GM18951 (cell line): Measurements from ENCODE around the gene PBX2.
"Not testable (repeated sequence)": the region's sequence is repeated elsewhere in the genome, so short reads cannot be mapped to it uniquely, and the experiment has no call there.

Source experiments
- POLR2A ChIP-seq: IDR thresholded peaks from 4 replicates; pipeline ENCODE4 v1.6.1; 2011; ENCODE audit warnings: mild to moderate bottlenecking; ENCODE audit not compliant: insufficient read length, insufficient read depth; ENCODE audit errors: extremely low read depth
- in situ Hi-C: fragments of 300-500 bp; cut with MboI; formaldehyde crosslinking; loops from one replicate; pipeline ENCODE4 v1.12.0; 2022; ENCODE audit warnings: low sequenced_read_pairs, mixed read lengths, inconsistent platforms; ENCODE audit not compliant: unreplicated experiment

The PBX2 gene

DNA sequence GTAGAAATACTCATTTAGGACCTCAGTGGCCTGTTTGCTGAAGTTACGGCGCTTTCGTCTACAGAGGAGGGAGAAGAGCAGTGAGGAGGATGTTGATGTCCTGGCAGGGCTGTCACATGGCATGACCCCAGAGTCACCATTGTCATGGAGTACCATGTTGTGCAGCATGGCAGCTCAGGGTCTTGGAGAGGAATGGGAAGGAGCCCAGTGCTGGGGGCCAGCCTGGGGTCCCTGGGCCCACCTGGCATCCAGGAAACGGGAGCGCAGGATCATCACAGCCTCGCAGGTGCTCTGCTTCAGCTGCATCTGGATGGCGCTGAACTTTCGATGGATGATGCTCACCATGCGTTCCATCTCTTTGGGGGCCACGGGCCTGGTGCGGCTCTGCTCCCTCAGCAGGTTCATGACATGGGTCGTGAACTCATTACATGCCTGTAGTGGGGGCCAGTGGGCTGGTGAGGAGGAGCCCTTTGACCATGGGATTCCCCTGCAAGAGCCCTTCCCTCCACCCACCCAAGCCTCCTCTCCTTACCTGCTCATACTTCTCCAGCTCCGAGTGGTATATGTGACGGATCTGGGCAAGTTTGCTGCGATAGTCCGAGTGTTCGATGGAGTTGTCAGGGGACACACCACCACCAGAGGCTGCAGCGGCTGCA lies 2.1 kb downstream of the PBX2 start:
- in situ Hi-C loops, result not testable (repeated sequence)

DNA sequence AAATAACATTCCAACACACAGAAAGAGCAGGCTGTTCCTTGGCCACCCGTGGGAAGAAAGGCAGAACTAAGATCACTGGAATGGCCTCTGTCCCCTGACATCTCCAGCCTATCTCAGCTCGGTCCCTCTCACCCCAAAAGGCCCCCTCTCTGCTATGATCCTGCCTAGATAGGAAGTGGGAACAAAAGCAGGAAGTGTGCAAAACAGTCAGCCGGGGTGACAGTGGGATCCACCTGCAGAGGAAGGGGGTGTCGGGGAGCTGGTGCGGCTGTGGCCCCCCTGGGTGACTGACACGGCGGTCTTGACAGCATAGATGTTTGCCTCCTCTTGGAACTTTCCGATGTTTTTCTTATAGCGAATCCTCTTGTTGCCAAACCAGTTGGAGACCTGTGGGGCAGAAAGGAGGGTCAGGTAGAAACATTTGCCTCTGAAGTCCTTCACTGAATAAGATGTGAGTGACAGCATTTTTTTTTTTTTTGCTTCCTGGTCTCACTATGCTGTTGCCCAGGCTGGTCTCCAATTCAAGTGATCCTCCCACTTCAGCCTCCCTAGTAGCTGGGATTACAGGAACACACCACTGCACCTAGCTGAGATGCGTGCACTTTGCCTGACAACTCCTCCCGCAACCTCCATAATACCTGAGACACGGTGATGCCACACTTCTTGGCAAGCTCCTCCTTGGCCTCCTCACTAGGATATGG lies 2.8 kb downstream of the PBX2 start:
- in situ Hi-C loops, result no loop called here
- TF ChIP-seq POLR2A, result no peak

More for the DNA sequence above, 2.1 kb downstream of the PBX2 start:
- TF ChIP-seq POLR2A, result peak; percentile 26

DNA sequence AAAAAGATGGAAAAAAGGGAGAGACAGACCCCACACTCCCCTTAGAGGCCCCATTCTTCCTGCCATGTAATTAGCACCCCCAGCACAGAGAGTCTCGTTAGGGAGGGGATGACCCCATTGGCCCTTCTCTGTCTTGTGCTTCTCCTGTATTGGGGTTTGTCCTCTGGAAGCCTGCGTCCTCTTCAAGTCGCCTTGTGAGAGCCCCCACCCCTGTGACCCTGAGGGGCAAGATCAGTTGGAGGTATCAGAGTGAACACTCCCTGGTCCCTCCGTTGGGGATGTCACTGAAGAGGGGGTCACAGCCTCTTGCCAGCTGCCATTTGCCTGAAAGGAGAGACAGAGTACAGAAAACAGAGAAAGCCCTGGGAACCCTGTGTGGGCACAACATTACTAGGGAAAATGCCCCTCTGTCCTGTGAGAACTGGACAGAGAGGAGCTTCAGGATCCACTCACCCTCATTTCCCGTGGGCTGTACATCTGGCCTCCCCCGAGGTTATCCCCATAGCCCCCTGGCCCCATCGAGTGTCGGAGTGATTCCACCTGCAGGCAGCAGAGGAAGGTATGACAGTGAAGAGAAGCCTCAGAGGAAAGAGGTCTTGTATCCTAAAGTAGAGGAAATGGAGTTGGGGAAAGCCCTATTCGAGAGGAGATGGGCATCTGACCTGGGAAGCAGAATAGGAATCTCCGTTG lies 3.7 kb downstream of the PBX2 start:
- in situ Hi-C loops, result not testable (repeated sequence)

DNA sequence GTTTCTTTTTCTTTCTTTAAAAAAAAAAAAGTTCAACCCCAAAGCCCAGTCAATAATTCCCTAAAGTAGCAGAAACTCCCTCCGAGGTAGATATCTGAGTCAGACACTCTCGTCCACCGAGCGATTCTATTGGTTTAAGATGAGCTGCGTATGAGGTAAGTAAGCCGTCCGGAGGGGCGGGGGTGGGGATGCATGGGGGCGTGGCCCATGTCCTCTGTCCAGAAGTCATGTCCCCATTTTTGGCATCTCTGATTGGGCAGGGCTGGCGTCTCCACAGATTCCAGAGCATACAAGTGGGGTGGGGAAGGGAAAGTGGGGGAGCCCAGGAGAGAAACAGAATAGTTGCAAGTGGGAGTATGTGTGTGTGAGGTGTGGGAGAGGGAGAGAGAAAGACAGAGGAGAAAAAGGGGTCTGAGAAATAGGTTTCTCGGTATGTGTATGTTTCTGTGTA lies 4.3 kb downstream of the PBX2 start:
- in situ Hi-C loops, result not testable (repeated sequence)

DNA sequence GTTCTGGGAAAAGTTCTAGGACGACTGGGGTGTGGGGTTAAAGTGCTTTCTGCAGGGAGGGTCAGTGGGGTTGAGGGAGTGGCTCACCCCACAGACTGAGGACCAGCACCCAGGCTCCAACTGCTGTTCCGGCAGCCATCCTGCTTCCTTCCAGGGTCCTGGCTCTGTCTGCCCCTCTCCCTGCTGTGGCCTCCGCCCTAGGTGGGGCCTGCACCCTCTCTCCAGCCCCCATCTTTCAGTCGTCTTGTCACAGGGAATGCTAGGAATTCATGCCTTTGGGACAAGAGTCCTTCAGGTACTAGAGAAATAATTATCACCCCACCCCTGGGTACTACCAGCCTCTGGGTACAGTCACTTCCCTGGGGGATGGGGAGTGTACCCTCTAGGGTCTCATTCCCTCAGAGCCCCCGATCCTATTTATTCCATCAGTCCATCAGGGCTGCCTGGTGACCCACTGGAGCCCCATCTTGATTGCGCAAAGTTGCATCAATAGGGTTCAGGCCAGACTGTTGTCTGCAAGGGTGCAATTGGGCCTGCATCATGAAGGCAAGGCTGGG lies 5.8 kb downstream of the PBX2 start, which contains the start of gene AGER:
Gene AGER (minus strand): TSS at position 170 of the 557 bp plus-strand sequence. CDS start 31 bp downstream, at position 139.
- TF ChIP-seq POLR2A, result no peak
- in situ Hi-C loops, result no loop called here

DNA sequence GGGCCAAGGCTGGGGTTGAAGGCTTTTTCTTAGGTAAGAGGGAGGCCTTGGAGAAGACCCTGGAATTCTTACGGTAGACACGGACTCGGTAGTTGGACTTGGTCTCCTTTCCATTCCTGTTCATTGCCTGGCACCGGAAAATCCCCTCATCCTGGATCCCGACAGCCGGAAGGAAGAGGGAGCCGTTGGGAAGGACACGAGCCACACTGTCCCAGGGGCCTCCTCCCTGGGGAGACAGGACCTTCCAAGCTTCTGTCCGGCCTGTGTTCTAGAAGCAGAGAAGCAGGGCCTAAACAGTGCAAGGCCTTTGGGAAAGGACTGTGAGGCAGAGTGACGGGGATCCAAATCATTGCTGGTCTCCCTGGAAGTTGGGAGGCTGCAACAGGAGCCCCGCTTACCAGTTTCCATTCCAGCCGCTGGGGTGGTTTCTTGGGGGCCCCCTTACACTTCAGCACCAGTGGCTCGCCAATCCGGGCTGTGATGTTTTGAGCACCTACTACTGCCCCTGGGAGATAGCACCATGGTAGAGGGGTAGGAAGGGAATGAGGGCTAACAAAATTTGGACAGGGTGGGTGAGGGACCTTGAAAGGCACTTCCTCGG lies 6.4 kb downstream of the PBX2 start:
- TF ChIP-seq POLR2A, result no peak
- in situ Hi-C loops, result no loop called here

DNA sequence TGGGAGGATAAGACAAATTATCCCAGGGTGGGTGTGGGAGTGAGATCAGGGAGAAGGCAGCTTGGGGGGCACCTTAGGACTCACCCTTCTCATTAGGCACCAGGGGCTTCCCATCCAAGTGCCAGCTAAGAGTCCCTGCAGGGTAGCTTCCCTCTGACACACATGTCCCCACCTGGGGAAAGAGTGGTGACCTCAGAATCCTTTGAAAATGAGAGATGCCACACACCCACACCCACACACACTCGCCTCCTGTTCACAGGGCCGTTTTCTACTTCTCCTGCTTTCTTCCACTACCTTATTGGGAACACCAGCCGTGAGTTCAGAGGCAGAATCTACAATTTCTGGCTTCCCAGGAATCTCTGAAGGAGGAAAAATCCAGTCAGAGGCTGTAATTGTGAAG lies 7.0 kb downstream of the PBX2 start:
- no peak for TF ChIP-seq POLR2A
- in situ Hi-C loops, result no loop called here

DNA sequence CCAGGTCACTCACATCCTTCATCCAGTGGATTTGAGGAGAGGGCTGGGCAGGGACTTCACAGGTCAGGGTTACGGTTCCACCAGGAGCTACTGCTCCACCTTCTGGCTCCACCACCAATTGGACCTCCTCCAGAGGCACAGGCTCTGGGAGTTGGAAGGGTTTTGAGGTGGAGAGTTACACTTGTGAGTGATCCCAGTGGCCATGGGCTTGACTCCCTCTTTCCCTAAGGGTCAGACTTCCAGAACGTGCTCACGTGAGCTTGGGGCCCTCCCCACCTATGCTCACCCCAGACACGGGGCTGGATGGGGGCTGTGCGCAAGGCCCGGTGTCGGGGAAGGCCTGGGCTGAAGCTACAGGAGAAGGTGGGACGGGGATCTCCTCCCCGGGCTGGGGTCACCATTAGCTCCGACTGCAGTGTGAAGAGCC lies 7.4 kb downstream of the PBX2 start:
- in situ Hi-C loops, result no loop called here
- TF ChIP-seq POLR2A, result no peak

DNA sequence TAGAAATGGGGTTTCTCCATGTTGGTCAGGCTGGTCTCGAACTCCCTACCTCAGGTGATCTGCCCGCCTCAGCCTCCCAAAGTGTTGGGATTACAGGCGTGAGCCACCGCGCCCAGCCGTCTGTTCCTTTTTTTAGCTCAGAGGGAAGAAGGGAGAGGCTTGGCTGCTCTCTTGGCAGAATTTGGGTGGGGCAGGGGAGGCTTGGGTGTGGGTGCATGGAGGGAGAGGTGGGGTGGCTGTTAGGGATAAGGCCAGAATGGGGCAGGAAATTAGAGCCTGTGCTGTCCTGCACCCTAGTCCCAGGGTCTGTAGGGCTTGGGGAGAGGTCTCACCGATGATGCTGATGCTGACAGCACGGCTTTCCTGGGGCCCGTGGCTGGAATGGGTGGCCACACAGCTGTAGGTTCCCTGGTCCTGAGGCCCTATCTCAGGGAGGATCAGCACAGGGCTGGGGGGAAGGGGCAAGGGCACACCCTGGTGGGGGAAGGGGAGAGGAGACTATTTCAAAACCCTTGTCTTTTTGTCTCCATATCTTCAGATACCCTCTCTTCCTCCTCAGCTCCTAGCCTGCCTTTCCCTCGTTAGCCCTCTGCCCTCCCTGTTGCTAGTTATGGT lies 8.0 kb downstream of the PBX2 start:
- in situ Hi-C loops, result no loop called here
- no peak for TF ChIP-seq POLR2A

DNA sequence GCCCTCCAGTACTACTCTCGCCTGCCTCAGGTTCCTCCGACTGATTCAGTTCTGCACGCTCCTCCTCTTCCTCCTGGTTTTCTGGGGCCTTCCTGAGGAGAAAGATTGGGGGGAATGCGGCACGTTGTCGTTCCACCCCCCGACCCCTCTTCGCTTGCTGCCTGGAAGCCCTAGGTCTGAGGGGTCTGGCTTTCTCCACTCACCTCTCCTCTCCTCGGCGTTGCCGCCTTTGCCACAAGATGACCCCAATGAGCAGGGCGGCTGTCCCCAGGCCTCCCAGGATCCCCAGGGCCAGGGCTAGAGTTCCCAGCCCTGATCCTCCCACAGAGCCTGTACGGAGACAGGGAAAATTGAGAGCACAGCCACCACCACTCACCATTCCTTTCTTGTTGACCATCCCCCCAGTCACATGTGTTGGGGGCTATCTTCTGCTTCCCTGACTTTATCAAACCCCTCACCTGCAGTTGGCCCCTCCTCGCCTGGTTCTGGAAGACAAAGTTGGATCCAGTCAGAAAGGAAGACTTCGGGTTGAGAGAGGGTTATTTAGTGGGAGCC lies 8.8 kb downstream of the PBX2 start:
- no peak for TF ChIP-seq POLR2A
- in situ Hi-C loops, result no loop called here

DNA sequence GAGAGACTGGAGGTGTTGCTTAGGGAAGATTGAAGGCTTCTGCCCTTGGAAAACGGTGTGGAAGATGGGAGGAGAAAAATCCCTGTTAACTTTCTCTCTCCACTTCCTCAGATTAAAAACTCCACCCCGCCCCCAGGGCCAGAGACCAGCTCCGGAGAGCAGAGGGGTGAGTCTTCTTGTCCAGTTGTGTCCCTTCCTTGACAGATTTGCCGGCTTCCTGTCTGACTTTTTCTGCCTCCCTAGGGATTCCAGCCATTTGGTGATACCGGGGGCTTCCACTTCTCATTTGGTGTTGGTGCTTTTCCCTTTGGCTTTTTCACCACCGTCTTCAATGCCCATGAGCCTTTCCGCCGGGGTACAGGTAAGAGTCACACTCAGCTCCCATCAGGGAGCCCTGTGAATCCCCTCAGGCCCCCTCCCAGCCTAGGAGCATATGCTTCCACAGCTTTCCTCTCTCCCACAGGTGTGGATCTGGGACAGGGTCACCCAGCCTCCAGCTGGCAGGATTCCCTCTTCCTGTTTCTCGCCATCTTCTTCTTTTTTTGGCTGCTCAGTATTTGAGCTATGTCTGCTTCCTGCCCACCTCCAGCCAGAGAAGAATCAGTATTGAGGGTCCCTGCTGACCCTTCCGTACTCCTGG lies 10.1 kb downstream of the PBX2 start:
- in situ Hi-C loops, result no loop called here
- TF ChIP-seq POLR2A, result no peak
